Bronchial epithelial cell (primary cell): ENCODE measurements around the gene ZNF692. TPM values are rescaled to one million over a fixed set of nuclear protein-coding genes. Genes with fewer than 3 reads are reported as not detected.

ENCODE experiments used
- DNase-seq: peaks from one replicate; pipeline ENCODE4 v3.0.0-alpha.2; 2010; ENCODE audit warnings: low read depth
- FAIRE-seq: peaks from 2 replicates; lab custom pipeline; 2011; peaks lifted over from hg19 to GRCh38; lab: Jason Lieb, UNC
- H3K27me3 ChIP-seq: 2 replicates; pipeline ENCODE4 v1.5.1; 2011; ENCODE audit warnings: low read length; ENCODE audit not compliant: control insufficient read depth, insufficient read depth
- H3K36me3 ChIP-seq: 2 replicates; pipeline ENCODE4 v1.5.1; 2011; ENCODE audit warnings: low read length; ENCODE audit not compliant: control insufficient read depth, insufficient read depth
- H3K4me3 ChIP-seq: 2 replicates; pipeline ENCODE4 v1.5.1; 2011; ENCODE audit warnings: mild to moderate bottlenecking, low read depth, low read length, control low read depth
- total RNA-seq: library from RNA; depleted of rRNA; stranded (reverse); fragments of >200 nt; gene quantifications from 2 replicates; pipeline ENCODE4 v1.2.1, GENCODE V29; 2014
- TF ChIP-seq, protein P1 (sequence below): IDR thresholded peaks from 2 replicates; pipeline ENCODE4 v1.5.1; 2011; ENCODE audit warnings: mild to moderate bottlenecking, moderate library complexity, low read length, control low read depth, inconsistent platforms; ENCODE audit not compliant: insufficient read depth, severe bottlenecking

Gene ZNF692
- total RNA-seq, 1 donor from 2014 or later = 19.7 TPM

DNA sequence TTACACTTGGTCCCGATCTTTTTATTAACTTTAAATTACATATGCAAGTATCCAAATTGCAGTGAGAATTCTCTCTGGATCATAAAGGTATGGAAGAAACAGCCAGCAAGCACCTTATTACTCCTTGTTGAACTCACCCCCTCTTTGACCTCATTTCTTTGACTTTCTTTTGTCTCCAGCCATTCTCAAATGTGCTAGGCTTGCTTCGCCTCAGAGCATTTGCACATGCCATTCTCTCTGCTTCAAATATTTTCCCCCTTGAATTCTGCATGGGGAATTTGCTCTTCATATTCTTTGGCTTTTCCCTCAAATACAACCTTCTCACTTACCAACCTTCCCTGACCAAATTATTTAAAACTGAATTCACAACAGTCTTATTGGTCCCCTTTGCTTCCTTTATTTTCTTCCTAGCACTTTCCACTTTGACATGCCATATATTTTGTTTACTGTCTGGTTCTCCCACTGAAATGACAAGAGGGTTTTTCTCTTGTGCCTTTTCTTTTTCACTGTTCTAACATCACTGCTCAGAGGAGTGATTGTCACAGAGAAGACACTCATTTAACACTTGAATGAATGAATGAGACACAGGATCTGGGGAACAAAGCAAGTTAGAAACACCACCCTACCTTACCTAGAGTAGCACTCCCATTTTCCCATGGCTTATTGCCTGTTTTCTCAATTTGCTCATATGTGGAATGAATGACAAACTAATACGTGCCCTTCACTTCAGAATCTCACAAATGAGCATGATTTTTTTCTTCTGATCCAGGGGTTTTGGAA lies 45.7 kb upstream of the ZNF692 start:
- H3K27me3 ChIP-seq = no peaks in the 10 kb centered on the region
- no peak overlapping the region for H3K4me3 ChIP-seq
- TF ChIP-seq, protein P1, sequence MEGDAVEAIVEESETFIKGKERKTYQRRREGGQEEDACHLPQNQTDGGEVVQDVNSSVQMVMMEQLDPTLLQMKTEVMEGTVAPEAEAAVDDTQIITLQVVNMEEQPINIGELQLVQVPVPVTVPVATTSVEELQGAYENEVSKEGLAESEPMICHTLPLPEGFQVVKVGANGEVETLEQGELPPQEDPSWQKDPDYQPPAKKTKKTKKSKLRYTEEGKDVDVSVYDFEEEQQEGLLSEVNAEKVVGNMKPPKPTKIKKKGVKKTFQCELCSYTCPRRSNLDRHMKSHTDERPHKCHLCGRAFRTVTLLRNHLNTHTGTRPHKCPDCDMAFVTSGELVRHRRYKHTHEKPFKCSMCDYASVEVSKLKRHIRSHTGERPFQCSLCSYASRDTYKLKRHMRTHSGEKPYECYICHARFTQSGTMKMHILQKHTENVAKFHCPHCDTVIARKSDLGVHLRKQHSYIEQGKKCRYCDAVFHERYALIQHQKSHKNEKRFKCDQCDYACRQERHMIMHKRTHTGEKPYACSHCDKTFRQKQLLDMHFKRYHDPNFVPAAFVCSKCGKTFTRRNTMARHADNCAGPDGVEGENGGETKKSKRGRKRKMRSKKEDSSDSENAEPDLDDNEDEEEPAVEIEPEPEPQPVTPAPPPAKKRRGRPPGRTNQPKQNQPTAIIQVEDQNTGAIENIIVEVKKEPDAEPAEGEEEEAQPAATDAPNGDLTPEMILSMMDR = no peak
- DNase-seq = no peak
- H3K36me3 ChIP-seq = no peaks in the 10 kb centered on the region
- no peak for FAIRE-seq

DNA sequence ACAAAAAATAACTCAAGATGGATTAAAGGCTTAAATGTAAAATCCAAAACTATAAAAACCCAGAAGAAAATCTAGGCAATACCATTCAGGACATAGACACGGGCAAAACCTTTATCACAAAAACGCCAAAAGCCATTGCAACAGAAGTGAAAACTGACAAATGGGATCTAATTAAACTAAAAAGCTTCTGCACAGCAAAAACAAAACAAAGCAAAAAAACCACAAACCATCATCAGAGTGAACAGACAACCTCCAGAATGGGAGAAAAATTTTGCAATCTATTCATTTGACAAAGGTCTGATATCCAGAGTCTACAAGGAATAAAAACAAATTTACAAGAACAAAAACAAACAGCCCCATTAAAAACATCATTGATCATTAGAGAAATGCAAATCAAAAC lies 42.7 kb upstream of the ZNF692 start:
- TF ChIP-seq, protein P1 = no peak
- FAIRE-seq (no peak), DNase-seq (no peak)
- Histone ChIP-seq H3K36me3 (no peaks in the 10 kb centered on the region), H3K4me3 (no peak overlapping the region), H3K27me3 (no peaks in the 10 kb centered on the region)

DNA sequence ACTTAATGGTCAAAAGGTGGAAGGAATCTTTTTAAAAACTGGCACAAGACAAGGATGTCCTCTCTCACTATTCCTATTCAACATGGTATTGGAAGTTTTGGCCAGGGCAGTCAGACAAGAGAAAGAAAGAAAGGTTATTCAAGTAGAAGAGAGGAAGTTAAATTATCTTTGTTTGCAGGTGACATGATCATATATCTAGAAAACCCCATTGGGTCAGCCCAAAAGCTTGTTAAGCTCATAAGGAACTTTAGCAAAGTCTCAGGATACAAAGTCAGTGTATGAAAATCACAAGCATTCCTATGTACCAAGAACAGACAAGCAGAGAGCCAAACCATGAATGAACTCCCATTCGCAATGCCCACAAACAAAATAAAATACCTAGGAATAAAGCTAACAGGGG lies 41.8 kb upstream of the ZNF692 start:
- Histone ChIP-seq H3K4me3 (no peak overlapping the region), H3K36me3 (no peaks in the 10 kb centered on the region), H3K27me3 (no peaks in the 10 kb centered on the region)
- no peak for DNase-seq
- no peak for FAIRE-seq
- TF ChIP-seq, protein P1 = no peak

DNA sequence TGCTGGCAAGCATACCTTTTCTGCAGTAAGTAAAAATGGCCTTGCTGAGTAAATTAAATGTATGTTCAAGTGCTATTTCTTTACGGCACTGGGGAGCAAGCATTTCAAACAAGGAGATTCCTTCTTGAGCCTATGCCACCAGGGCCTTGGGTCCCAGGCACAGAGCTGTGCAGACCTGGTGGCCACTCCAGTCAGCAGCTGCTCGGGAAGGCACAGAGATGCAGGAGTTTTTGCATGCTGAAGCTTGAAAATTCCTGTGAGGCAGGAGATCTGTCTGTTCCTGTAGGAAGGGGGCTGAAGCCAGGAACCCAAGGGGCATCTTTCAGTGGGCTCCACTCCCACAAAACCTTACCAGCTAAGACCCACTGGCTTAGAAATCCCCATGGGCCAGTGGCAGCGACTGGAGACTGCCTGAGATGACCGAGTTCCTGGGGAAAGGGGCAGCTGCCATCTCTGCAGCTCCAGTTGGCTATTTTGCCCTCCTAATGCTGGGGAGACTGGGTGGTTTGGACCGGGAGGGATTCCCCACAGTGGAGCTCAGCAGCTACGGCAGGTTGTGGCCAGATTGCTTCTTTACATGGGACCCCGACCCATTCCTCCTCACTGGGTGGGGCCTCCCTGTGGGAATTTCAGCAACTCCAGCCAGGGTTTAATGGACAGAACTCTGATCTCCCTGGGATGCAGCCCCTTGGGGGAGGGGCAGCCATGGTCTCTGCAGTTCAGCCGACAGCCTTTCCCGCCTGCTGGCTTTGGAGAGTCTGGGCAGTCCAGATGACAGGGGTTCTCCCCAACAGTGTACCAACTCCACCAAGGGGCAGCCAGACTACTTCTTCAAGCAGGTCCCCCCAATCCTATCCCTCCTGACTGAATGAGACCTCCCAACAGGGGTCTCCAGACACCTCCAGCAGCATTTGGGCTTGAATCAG lies 38.8 kb upstream of the ZNF692 start:
- Histone ChIP-seq H3K36me3 (no peaks in the 10 kb centered on the region), H3K27me3 (no peaks in the 10 kb centered on the region), H3K4me3 (no peak overlapping the region)
- FAIRE-seq (no peak), DNase-seq (no peak)
- TF ChIP-seq, protein P1 = no peak

DNA sequence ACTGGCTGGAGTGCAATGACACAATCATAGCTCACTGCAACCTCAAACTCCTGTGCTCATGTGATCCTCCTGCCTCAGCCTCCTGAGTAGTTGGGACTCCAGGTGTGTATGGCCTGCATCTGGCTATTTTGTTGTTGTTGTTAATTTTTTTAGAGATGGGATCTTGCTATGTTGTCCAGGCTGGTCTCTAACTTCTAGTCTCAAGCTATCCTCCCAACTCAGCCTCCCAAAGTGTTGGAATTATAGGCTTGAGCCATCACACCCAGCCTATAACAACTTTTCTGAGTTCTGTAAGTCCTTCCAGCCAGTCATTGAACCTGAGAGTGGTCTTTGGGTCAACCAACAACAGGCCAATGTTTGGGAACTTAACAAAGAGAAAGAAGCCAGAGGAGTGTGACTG lies 36.0 kb upstream of the ZNF692 start:
- Histone ChIP-seq H3K27me3 (no peaks in the 10 kb centered on the region), H3K36me3 (no peaks in the 10 kb centered on the region), H3K4me3 (no peak overlapping the region)
- no peak for FAIRE-seq
- TF ChIP-seq, protein P1 = no peak
- no peak for DNase-seq
